Ovary (tissue), 3 donors: ENCODE results near the gene HNRNPDL.

ENCODE experiments used
- CTCF ChIP-seq, 3 donors: fragments of 450-650 bp in 2 of 3; fragments of 200-600 bp in 1 of 3; IDR thresholded peaks; one replicate each; pipeline versions ENCODE4 v1.5.1 to v1.8.0; 2016 to 2022; ENCODE audit warnings: antibody characterized with exemption in 3 of 3, mild to moderate bottlenecking in 1 of 3
- EP300 ChIP-seq: sonication (generic); formaldehyde crosslinking; IDR thresholded peaks from one replicate; pipeline ENCODE4 v1.6.1; 2017; ENCODE audit warnings: antibody characterized with exemption
- POLR2A ChIP-seq: fragments of 450-650 bp; IDR thresholded peaks from one replicate; pipeline ENCODE4 v1.6.1; 2017; ENCODE audit warnings: antibody characterized with exemption, mild to moderate bottlenecking, moderate library complexity
- donor health status: DM: no; HTN: no; CAD: no.

- no peak for TF ChIP-seq EP300
- no peak for TF ChIP-seq CTCF (IDR thresholded peaks at IDR 0.05)
- no peak for TF ChIP-seq POLR2A
Observed at GRCh38 chr4:82423245-82424054, 6.8 kb downstream of the HNRNPDL start.
